GM23248 (cell line): Measurements from ENCODE around the gene RALGPS1. TPM values are rescaled to one million over a fixed set of nuclear protein-coding genes. Genes with fewer than 3 reads are reported as not detected.

Source experiments
- DNase-seq: peaks from one replicate; pipeline ENCODE4 v3.0.0-alpha.2; 2015
- H2AFZ ChIP-seq: fragments of 200-600 bp; sonication (generic); 2 replicates; pipeline ENCODE4 v1.6.1; 2016; ENCODE audit warnings: antibody characterized with exemption
- H3F3A ChIP-seq: fragments of 200-600 bp; sonication (generic); 2 replicates; pipeline ENCODE4 v1.6.1; 2016; ENCODE audit warnings: mild to moderate bottlenecking, antibody characterized with exemption, mixed run types; ENCODE audit not compliant: insufficient read depth
- H3K27ac ChIP-seq: fragments of 200-600 bp; sonication (generic); 2 replicates; pipeline ENCODE4 v1.5.1; 2016; ENCODE audit warnings: mild to moderate bottlenecking
- H3K27me3 ChIP-seq: fragments of 200-600 bp; sonication (generic); replicated peaks from 2 replicates; pipeline ENCODE4 v1.6.1; 2016; ENCODE audit warnings: mild to moderate bottlenecking; ENCODE audit not compliant: insufficient read depth
- H3K36me3 ChIP-seq: fragments of 200-600 bp; sonication (generic); 2 replicates; pipeline ENCODE4 v1.6.1; 2016; ENCODE audit warnings: low read depth, mild to moderate bottlenecking
- H3K4me1 ChIP-seq: fragments of 200-600 bp; sonication (generic); 2 replicates; pipeline ENCODE4 v1.6.1; 2016; ENCODE audit warnings: mild to moderate bottlenecking; ENCODE audit not compliant: insufficient read depth
- H3K4me2 ChIP-seq: fragments of 200-600 bp; sonication (generic); one replicate; pipeline ENCODE4 v1.6.1; 2016; ENCODE audit warnings: mild to moderate bottlenecking; ENCODE audit not compliant: unreplicated experiment
- H3K4me3 ChIP-seq: fragments of 200-600 bp; sonication (generic); 2 replicates; pipeline ENCODE4 v1.5.1; 2016; ENCODE audit warnings: mild to moderate bottlenecking
- H3K79me2 ChIP-seq: fragments of 200-600 bp; sonication (generic); 2 replicates; pipeline ENCODE4 v1.6.1; 2016; ENCODE audit warnings: mild to moderate bottlenecking; ENCODE audit not compliant: insufficient read depth
- H3K9ac ChIP-seq: fragments of 200-600 bp; sonication (generic); 2 replicates; pipeline ENCODE4 v1.6.1; 2016; ENCODE audit warnings: mild to moderate bottlenecking
- H3K9me2 ChIP-seq: fragments of 200-600 bp; sonication (generic); 2 replicates; pipeline ENCODE4 v1.6.1; 2016; ENCODE audit warnings: mixed run types, mild to moderate bottlenecking, moderate library complexity; ENCODE audit not compliant: insufficient read depth
- H3K9me3 ChIP-seq: fragments of 200-600 bp; sonication (generic); one replicate; pipeline ENCODE4 v1.6.1; 2017; ENCODE audit warnings: low read depth
- H4K20me1 ChIP-seq: fragments of 200-600 bp; sonication (generic); 2 replicates; pipeline ENCODE4 v1.6.0; 2016; ENCODE audit not compliant: insufficient read depth
- EZH2 ChIP-seq: fragments of 200-600 bp; sonication (generic); IDR thresholded peaks from 2 replicates; pipeline ENCODE4 v1.6.1; 2018; ENCODE audit warnings: antibody characterized with exemption, mild to moderate bottlenecking; ENCODE audit not compliant: insufficient read depth, poor library complexity, severe bottlenecking
- EZH2phosphoT487 ChIP-seq: fragments of 200-600 bp; sonication (generic); IDR thresholded peaks from 2 replicates; pipeline ENCODE4 v1.6.1; 2018; ENCODE audit warnings: antibody characterized with exemption, moderate library complexity, mild to moderate bottlenecking, low read depth; ENCODE audit not compliant: insufficient read depth
- WGBS, 2 experiments: methylation state at CpG; one replicate each; pipeline ENCODE4 v1.1.6; 2015 to 2017; ENCODE audit warnings: low lambda C conversion rate in 2 of 2, low coverage in 1 of 2; ENCODE audit errors: missing lambda C conversion rate in 2 of 2; 5-methylcytosine and 5-hydroxymethylcytosine counted together
- in situ Hi-C: fragments of 300-500 bp; cut with MboI; formaldehyde crosslinking; loops from 2 replicates; pipeline ENCODE4 v1.15.0; 2020
- polyA plus RNA-seq: library from polyadenylated mRNA; unstranded; fragments of >200 nt; fragmentation: Nextera tagmentation; extraction: Ambion mirVana; gene quantifications from 2 replicates; pipeline ENCODE4 v1.2.1, GENCODE V29; 2016
- total RNA-seq: library from RNA; depleted of rRNA; stranded (reverse); fragments of >200 nt; shearing (Covaris generic); gene quantifications from 2 replicates; pipeline ENCODE4 v1.2.3, GENCODE V29; 2014

Gene RALGPS1
- total and polyA plus RNA-seq, 2 experiments from 2014 or later = 0.54 to 1.8 TPM

DNA sequence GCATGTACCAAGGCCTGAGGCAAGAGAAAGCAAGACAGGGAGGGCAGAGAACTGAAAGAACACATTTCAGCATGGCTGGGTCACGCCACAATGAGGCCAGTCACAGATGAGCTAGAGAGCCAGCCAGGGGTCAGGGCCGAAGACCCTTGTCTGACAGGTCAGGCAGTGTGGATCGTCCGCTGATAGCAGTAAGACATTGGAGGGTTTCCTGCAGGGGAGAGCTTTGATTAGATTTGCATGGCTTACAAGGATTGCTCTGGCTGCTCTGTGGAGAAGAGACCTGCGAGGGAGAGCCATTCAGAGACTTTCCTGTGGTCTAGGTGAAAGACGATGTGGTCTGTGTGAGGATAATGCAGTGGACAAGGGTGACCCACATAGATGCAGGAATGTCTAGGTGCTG lies 93.1 kb downstream of the RALGPS1 start:
- Histone ChIP-seq H3K4me2 (no peak overlapping the region), H3K79me2 (no peaks in the 10 kb centered on the region), H4K20me1 (no peaks in the 10 kb centered on the region), H3K9me3 (no peaks in the 10 kb centered on the region), H3F3A (0 out of 2 replicates have a peak, but pooled peaks cover 11% of the 10 kb centered on the region), H3K27me3 (no peaks in the 10 kb centered on the region; the same call in 1 of the 2 replicates), H3K4me3 (no peak overlapping the region), H3K9me2 (no peaks in the 10 kb centered on the region), H3K36me3 (no peaks in the 10 kb centered on the region), H3K4me1 (no peaks in the 10 kb centered on the region), H3K9ac (no peak overlapping the region), H3K27ac (no peak overlapping the region), H2AFZ (no peak overlapping the region)
- TF ChIP-seq EZH2phosphoT487 (no peak), EZH2 (no peak)
- 74 to 80% methylated on average over 6 of the region's 6 CpGs for WGBS, 2 experiments
- in situ Hi-C loops = no loop called here
- DNase-seq = no peak

DNA sequence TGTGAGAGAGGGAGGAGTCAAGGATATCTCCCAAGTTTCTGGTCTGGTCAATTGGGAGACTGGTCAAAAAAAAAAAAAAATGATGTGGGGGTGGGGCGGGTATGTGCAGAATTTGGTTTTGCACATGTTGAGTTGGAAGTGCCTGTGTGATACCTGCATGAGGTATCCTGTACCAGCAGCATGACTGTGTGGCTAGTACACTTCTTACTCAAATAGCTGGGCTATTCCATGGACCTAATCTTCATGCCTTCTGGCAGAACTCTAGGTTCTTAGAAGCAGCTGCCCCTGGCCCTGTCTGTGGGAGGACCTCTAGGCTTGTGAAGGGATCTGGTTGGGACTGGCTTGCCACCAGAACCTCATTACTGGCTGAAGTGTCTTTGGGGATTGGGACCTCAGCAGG lies 93.5 kb downstream of the RALGPS1 start:
- Histone ChIP-seq H3K9me2 (no peaks in the 10 kb centered on the region), H3K4me2 (no peak overlapping the region), H3K4me1 (no peaks in the 10 kb centered on the region), H3K9me3 (no peaks in the 10 kb centered on the region), H3K36me3 (no peaks in the 10 kb centered on the region), H3K79me2 (no peaks in the 10 kb centered on the region), H3K27me3 (no peaks in the 10 kb centered on the region; the same call in 1 of the 2 replicates), H2AFZ (no peak overlapping the region), H3K9ac (no peak overlapping the region), H3K27ac (no peak overlapping the region), H4K20me1 (no peaks in the 10 kb centered on the region), H3F3A (0 out of 2 replicates have a peak, but pooled peaks cover 11% of the 10 kb centered on the region), H3K4me3 (no peak overlapping the region)
- WGBS, 2 experiments = 64 to 73% methylated on average over 1 of the region's 1 CpG
- in situ Hi-C loops = no loop called here
- TF ChIP-seq EZH2phosphoT487 (no peak), EZH2 (no peak)
- DNase-seq = no peak

DNA sequence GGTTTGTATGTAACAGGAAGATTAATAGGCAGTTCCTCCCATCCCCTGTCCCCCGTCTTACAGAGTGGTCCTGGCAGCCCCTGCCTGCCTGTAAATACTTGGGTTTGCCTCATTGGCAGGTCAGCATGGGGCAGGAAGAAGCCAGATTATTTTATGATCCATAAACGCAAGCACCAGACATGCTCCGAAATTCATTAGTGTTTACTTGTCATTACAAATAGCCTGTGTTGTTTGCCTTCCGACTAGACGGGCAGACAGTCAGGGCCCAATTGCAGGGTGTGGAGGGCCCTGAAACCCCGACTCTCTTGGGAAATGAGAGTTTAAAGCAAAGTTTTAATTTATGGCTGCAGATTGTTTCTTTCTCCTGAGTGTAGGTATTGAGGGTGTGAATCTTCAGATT lies 97.2 kb downstream of the RALGPS1 start:
- H3K36me3 ChIP-seq = no peaks in the 10 kb centered on the region
- peaks cover 11% of the 10 kb centered on the region; the same call in 1 of the 2 replicates for H3K4me1 ChIP-seq
- WGBS, 2 experiments = 31 to 43% methylated on average over 6 of the region's 6 CpGs
- H2AFZ ChIP-seq = no peak overlapping the region
- no peaks in the 10 kb centered on the region for H4K20me1 ChIP-seq
- H3K9me3 ChIP-seq = no peaks in the 10 kb centered on the region
- no peaks in the 10 kb centered on the region for H3K9me2 ChIP-seq
- no peaks in the 10 kb centered on the region for H3K27me3 ChIP-seq
- H3K4me3 ChIP-seq = no peak overlapping the region
- no peaks in the 10 kb centered on the region for H3F3A ChIP-seq
- H3K79me2 ChIP-seq = no peaks in the 10 kb centered on the region
- TF ChIP-seq EZH2 (no peak), EZH2phosphoT487 (no peak)
- no peak for DNase-seq
- no peak overlapping the region for H3K27ac ChIP-seq
- in situ Hi-C loops = no loop called here
- H3K4me2 ChIP-seq = no peak overlapping the region
- no peak overlapping the region for H3K9ac ChIP-seq

DNA sequence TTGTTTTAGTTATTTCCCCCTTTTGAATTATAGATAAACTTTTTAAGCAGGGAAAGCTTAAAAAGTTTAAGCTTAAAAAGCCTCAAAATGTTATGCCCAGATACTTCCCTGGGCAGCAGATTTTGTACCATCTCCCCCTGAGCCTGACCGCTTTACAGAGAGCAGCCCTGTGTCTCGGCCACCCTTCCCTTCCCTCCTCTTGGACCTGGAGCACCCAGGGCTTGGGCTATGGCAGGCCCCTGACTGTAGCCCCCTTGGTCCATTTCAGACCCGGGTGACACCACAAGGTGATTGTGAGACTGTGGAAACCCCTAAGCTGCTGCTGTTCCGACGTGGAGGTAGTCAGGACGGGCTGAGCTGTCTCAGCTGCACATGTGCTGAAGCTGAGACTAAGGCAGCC lies 97.7 kb downstream of the RALGPS1 start:
- in situ Hi-C loops = no loop called here

DNA sequence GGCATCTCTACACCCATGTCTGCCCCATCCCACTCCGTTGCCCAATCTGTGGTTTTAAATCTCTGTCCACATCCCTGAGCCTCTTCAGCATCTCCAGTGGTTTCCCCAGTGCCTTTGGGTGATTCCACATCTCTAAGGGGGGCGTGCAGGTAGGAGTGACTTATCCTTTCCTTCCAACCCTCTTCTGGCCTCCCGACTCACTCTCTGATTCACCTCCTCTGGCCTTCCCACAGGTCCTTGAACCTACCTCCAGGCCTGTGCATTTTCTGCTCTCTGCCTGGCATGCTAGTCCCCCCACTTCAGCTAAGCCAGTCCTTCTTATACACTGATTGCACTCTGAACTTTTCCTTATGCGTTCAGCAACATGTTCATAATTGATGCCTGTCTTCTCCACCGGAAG lies 99.0 kb downstream of the RALGPS1 start:
- Histone ChIP-seq H3K9me3 (no peaks in the 10 kb centered on the region), H4K20me1 (no peaks in the 10 kb centered on the region), H3K4me2 (no peak overlapping the region), H3K4me3 (no peak overlapping the region), H3K79me2 (no peaks in the 10 kb centered on the region), H3F3A (no peaks in the 10 kb centered on the region), H3K4me1 (peaks cover 11% of the 10 kb centered on the region; the same call in 1 of the 2 replicates), H2AFZ (no peak overlapping the region), H3K27ac (no peak overlapping the region), H3K27me3 (no peaks in the 10 kb centered on the region), H3K36me3 (no peaks in the 10 kb centered on the region), H3K9ac (no peak overlapping the region), H3K9me2 (no peaks in the 10 kb centered on the region)
- in situ Hi-C loops = no loop called here
- peak; percentile 40 for DNase-seq
- WGBS, 2 experiments = 81% methylated on average over 5 of the region's 5 CpGs
- no peak for TF ChIP-seq EZH2
- TF ChIP-seq EZH2phosphoT487 = no peak

More for the DNA sequence above, 97.7 kb downstream of the RALGPS1 start:
- no peak for DNase-seq
- H4K20me1 ChIP-seq = no peaks in the 10 kb centered on the region
- H3K9me3 ChIP-seq = no peaks in the 10 kb centered on the region
- H3F3A ChIP-seq = no peaks in the 10 kb centered on the region
- no peaks in the 10 kb centered on the region for H3K27me3 ChIP-seq
- no peak overlapping the region for H3K4me3 ChIP-seq
- H3K9me2 ChIP-seq = no peaks in the 10 kb centered on the region
- no peak overlapping the region for H2AFZ ChIP-seq
- no peaks in the 10 kb centered on the region for H3K79me2 ChIP-seq
- no peak overlapping the region for H3K4me2 ChIP-seq
- H3K27ac ChIP-seq = no peak overlapping the region
- 83 to 85% methylated on average over 6 of the region's 6 CpGs for WGBS, 2 experiments
- peaks cover 11% of the 10 kb centered on the region; the same call in 1 of the 2 replicates for H3K4me1 ChIP-seq
- TF ChIP-seq EZH2phosphoT487 = no peak
- TF ChIP-seq EZH2 = no peak
- no peak overlapping the region for H3K9ac ChIP-seq
- H3K36me3 ChIP-seq = no peaks in the 10 kb centered on the region
